Left lung (tissue), 10 donors: ENCODE measurements around the gene CTNNA3. TPM values are rescaled to one million over a fixed set of nuclear protein-coding genes. Genes with fewer than 3 reads are reported as not detected.
A peak's percentile ranks its signal among the peaks of the same experiment; 100 is the strongest.

Source experiments
- ATAC-seq: fragments of 200-7000 bp; cut with Tn5 transposase; one replicate; pipeline ENCODE4 v1.9.1; 2020; ENCODE audit warnings: moderate library complexity
- DNase-seq, 4 donors: peaks; one replicate each; pipeline ENCODE4 v3.0.0-alpha.2; 2013 to 2020
- H3K27ac ChIP-seq, 2 donors: fragments of 200-600 bp; sonication (generic) in 1 of 2; one replicate each; pipeline versions ENCODE4 v1.5.0 to v1.8.0; 2020 to 2021
- H3K27me3 ChIP-seq, 2 donors: fragments of 200-600 bp; sonication (generic) in 1 of 2; one replicate each; pipeline versions ENCODE4 v1.5.0 to v1.8.0; 2020 to 2021
- H3K36me3 ChIP-seq, 2 donors: fragments of 200-600 bp; sonication (generic) in 1 of 2; one replicate each; pipeline versions ENCODE4 v1.5.0 to v1.8.0; 2020 to 2021
- H3K4me1 ChIP-seq, 2 donors: fragments of 200-600 bp; one replicate each; pipeline ENCODE4 v1.8.0; 2021
- H3K4me3 ChIP-seq, 2 donors: fragments of 200-600 bp; sonication (generic) in 1 of 2; one replicate each; pipeline versions ENCODE4 v1.5.0 to v1.8.0; 2020 to 2021; ENCODE audit warnings: mild to moderate bottlenecking in 1 of 2
- H3K9me3 ChIP-seq, 2 donors: fragments of 200-600 bp; sonication (generic) in 1 of 2; one replicate each; pipeline versions ENCODE4 v1.5.0 to v1.8.0; 2020 to 2021
- CTCF ChIP-seq, 2 donors: fragments of 200-600 bp; sonication (generic) in 1 of 2; IDR thresholded peaks; one replicate each; pipeline versions ENCODE4 v1.5.0 to v1.8.0; 2021; ENCODE audit warnings: antibody characterized with exemption in 2 of 2
- intact Hi-C, 2 donors: fragments of 100-400 bp; cut with DNase I; formaldehyde crosslinking; loops; one replicate each; pipeline versions ENCODE4 v1.11.2 to v1.14.2; 2022
- polyA plus RNA-seq, 6 donors: library from polyadenylated mRNA; unstranded; fragments of 120-200 nt; gene quantifications; one replicate each; pipeline ENCODE4 v1.2.1, GENCODE V29; 2013; ENCODE audit not compliant: insufficient read length in 6 of 6
- total RNA-seq, 2 donors: library from RNA; stranded (reverse); fragmentation: NEBNext Ultra II Directional; extraction: Animal tissue kit (Norgen Biotek cat#: 25700); gene quantifications; one replicate each; pipeline ENCODE4 v1.2.1, GENCODE V29; 2021
- donor health status: DM: no; HTN: yes; CAD: no.
- donor health status: DM: no; HTN: no; CAD: no.

The CTNNA3 gene
- total and polyA plus RNA-seq, 8 donors: 1.1 to 8.2 (median 6.6) TPM; not detected in 1

GRCh38 chr10:66925896-66926715 lies 769.9 kb downstream of the CTNNA3 start, which contains the start of gene LRRTM3:
LRRTM3 (plus strand) TSS chr10:66926036.
- ATAC-seq (peak; percentile 97), DNase-seq (peak in 3 of 4 donors; percentile 31 to 80 (median 57))
- peak; percentile 41 to 47 for TF ChIP-seq CTCF (IDR thresholded peaks at IDR 0.05)
- Histone ChIP-seq H3K36me3 (no peaks in the 10 kb centered on the region), H3K27ac (no peak within 1 kb of the TSS), H3K4me3 (no peak within 1 kb of the TSS), H3K4me1 (no peaks in the 10 kb centered on the region), H3K9me3 (no peaks in the 10 kb centered on the region), H3K27me3 (peaks cover 34 to 69% of the 10 kb centered on the region in 2 donors)
- intact Hi-C loops: no loop called here

GRCh38 chr10:66925373-66925772 lies 770.6 kb downstream of the CTNNA3 start:
- TF ChIP-seq CTCF (IDR thresholded peaks at IDR 0.05): no peak
- DNase-seq (no peak), ATAC-seq (no peak)
- no peaks in the 10 kb centered on the region for H3K9me3 ChIP-seq
- H3K27ac ChIP-seq: no peak overlapping the region
- H3K27me3 ChIP-seq: peaks cover 30 to 63% of the 10 kb centered on the region in 2 donors
- H3K4me1 ChIP-seq: no peaks in the 10 kb centered on the region
- H3K36me3 ChIP-seq: no peaks in the 10 kb centered on the region
- intact Hi-C loops: no loop called here
- H3K4me3 ChIP-seq: no peak overlapping the region

- peaks cover 30 to 57% of the 10 kb centered on the region in 2 donors for H3K27me3 ChIP-seq
- ATAC-seq (no peak), DNase-seq (no peak)
- no peak overlapping the region for H3K4me3 ChIP-seq
- no peak overlapping the region for H3K27ac ChIP-seq
- no peaks in the 10 kb centered on the region for H3K9me3 ChIP-seq
- H3K36me3 ChIP-seq: no peaks in the 10 kb centered on the region
- intact Hi-C loops: no loop called here
- no peaks in the 10 kb centered on the region for H3K4me1 ChIP-seq
- TF ChIP-seq CTCF (IDR thresholded peaks at IDR 0.05): no peak
These were observed 771.2 kb downstream of the CTNNA3 start for GRCh38 chr10:66924674-66925345.

GRCh38 chr10:66919248-66919647 lies 776.7 kb downstream of the CTNNA3 start:
- intact Hi-C loops: no loop called here
- peaks cover 0 to 2% of the 10 kb centered on the region in 2 donors for H3K27me3 ChIP-seq
- no peaks in the 10 kb centered on the region for H3K36me3 ChIP-seq
- H3K9me3 ChIP-seq: no peaks in the 10 kb centered on the region
- no peak for TF ChIP-seq CTCF (IDR thresholded peaks at IDR 0.05)
- no peak overlapping the region for H3K4me3 ChIP-seq
- H3K27ac ChIP-seq: no peak overlapping the region
- ATAC-seq (no peak), DNase-seq (no peak)
- no peaks in the 10 kb centered on the region for H3K4me1 ChIP-seq

GRCh38 chr10:66917104-66917503 lies 778.9 kb downstream of the CTNNA3 start:
- ATAC-seq: no peak
- H3K27ac ChIP-seq: no peak overlapping the region

More at GRCh38 chr10:66917104-66917503, 778.9 kb downstream of the CTNNA3 start:
- no peaks in the 10 kb centered on the region for H3K9me3 ChIP-seq
- no peaks in the 10 kb centered on the region for H3K36me3 ChIP-seq
- H3K27me3 ChIP-seq: no peaks in the 10 kb centered on the region
- no peak for DNase-seq
- TF ChIP-seq CTCF (IDR thresholded peaks at IDR 0.05): no peak
- no peak overlapping the region for H3K4me3 ChIP-seq
- intact Hi-C loops: no loop called here
- no peaks in the 10 kb centered on the region for H3K4me1 ChIP-seq
